Measurements from ENCODE around the gene RNFT1.
"Not testable (repeated sequence)": the region's sequence is repeated elsewhere in the genome, so short reads cannot be mapped to it uniquely, and the experiment has no call there.

RNFT1 gene, protein sequence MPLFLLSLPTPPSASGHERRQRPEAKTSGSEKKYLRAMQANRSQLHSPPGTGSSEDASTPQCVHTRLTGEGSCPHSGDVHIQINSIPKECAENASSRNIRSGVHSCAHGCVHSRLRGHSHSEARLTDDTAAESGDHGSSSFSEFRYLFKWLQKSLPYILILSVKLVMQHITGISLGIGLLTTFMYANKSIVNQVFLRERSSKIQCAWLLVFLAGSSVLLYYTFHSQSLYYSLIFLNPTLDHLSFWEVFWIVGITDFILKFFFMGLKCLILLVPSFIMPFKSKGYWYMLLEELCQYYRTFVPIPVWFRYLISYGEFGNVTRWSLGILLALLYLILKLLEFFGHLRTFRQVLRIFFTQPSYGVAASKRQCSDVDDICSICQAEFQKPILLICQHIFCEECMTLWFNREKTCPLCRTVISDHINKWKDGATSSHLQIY

DNA sequence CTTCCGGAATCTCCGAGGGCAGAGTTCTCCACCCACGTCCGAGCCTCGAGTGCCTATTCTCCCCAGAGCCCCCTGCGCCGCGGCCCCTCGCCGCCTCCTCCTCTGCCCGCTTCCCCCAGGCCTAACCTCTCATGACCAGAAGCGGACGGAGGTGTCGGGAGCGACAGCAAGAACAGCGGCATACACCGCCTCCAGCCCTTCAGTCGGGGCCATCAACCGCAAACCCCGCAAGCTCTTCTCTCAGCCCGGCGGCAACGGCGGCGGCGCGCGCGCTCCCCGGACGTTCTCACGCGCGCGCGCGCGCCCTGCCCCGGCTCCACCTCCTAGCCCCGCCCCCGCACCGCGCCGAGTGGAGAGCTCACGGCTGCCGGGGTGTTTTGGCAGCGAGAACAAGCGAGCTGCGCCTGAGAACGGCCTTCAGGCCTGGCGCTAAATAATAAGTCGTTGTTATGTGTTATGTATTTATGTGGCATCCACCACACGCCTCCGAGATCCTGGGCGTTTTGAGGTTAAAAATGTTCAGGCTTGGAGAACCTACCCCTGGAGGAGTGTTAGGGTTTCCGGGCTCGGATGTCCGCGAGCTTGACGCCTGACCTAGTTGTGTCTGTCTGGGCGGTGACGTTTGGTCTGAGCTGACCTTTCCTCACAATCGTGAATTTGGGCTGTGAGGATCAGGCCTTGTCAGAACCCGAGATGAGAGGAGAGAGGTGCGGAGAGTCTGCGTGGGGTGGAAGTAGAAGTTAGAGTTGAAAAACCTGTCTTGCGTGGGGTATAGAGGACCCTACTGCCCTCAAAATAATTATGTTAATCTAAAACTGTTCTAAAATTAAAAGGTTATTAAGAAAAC lies at the start of gene RNFT1:
TSS of gene RNFT1 (minus strand) at position 259 of the 847 bp plus-strand sequence. CDS start at position 182, 77 bp downstream.
- DNase-seq (ENCODE audit: low spot score): peak; percentile 95

DNA sequence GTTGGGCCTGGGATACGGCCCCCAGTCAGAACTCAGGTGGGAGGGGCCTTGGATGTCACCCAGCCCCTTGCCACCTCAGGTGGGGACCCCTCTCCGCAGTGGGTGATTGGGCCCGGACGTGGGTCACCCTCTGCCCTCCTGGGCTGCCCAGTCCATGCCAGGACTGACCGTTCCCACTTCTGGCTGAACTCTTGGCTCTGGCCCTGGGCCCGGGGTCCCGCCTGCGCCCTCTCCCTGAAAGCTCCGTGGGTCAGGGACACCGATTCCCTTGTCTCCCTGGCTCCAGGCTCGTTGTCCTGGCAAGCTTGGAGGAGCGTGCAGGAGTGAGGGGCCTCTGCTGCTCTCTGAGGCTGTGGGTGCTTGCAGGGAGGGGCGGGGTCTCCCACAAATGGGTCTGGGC lies 44.8 kb upstream of the RNFT1 start:
- DNase-seq (ENCODE audit: low spot score): not testable (repeated sequence)

- not testable (repeated sequence) for DNase-seq (ENCODE audit: low spot score)
These were observed 43.8 kb upstream of the RNFT1 start for GRCh38 chr17:60008377-60008776.

GRCh38 chr17:60006160-60006559 lies 41.6 kb upstream of the RNFT1 start:
- DNase-seq (ENCODE audit: low spot score): no peak

GRCh38 chr17:60004561-60004960 lies 40.0 kb upstream of the RNFT1 start:
- DNase-seq (ENCODE audit: low spot score): not testable (repeated sequence)

DNA sequence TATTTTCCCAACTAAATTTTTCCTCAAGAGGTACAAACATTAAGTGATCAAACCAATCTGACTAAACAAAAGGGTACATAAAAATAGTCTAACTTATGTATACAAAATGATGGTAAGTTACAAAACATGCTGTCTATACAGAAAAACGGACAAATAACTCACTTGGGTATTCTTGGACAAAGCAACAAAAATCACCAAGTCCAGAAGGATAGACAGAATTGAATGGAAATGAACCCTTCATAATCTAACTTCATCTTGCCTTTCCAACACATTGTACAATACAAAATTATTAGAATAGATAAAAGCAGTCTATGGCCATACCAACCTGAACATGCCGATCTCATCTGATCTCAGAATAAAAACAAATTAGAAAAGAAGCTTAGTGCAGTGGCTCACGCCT lies 37.9 kb upstream of the RNFT1 start:
- not testable (repeated sequence) for DNase-seq (ENCODE audit: low spot score)

DNA sequence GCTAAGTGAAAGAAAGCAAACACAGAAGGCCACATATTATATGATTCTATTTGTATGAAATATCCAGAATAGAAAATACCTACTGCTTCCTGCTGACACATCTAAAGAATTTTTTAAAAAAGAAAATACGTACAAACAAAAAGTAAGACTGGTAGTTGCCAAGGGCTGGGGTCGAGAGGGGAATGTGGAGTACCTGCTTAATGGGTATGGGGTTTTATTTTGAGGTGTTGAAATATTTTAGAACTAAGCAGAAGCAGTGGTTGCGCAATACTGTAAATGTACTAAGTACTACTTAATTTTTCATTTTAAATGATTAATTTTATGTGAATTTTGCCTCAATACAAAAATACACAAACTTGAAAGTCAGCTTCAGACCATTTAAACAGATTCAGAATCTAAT lies 32.1 kb upstream of the RNFT1 start:
- not testable (repeated sequence) for DNase-seq (ENCODE audit: low spot score)

- DNase-seq (ENCODE audit: low spot score): not testable (repeated sequence)
These were observed 10.6 kb upstream of the RNFT1 start for GRCh38 chr17:59975166-59975565.

DNA sequence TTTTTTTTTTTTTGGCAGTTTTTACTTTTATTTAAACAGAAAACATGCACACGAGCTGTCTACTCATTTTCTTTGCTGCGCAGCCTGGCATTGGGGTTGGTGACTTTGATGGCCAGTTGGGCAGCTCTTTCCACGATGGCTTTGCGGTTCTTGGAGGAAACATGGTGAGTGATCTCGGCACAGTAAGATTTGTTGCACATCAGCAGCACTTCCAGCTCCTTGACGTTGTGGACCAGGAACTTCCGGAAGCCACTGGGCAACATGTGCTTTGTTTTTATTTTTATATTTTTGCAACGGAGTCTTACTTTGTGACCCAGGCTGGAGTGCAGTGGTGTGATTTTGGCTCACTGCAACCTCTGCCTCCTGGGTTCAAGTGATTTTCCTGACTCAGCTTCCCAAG lies 8.9 kb upstream of the RNFT1 start:
- DNase-seq (ENCODE audit: low spot score): not testable (repeated sequence)

- DNase-seq (ENCODE audit: low spot score): no peak
These were observed 8.2 kb upstream of the RNFT1 start for GRCh38 chr17:59972778-59973177.

- not testable (repeated sequence) for DNase-seq (ENCODE audit: low spot score)
These were observed 7.2 kb upstream of the RNFT1 start for GRCh38 chr17:59971771-59972170.

GRCh38 chr17:59963738-59964481 lies 630 bp downstream of the RNFT1 start:
- DNase-seq (ENCODE audit: low spot score): peak; percentile 69

GRCh38 chr17:59962739-59963318 lies 1.7 kb downstream of the RNFT1 start:
- no peak for DNase-seq (ENCODE audit: low spot score)

GRCh38 chr17:59959574-59959973 lies 5.0 kb downstream of the RNFT1 start:
- DNase-seq (ENCODE audit: low spot score): not testable (repeated sequence)

- no peak for DNase-seq (ENCODE audit: low spot score)
These were observed 9.7 kb downstream of the RNFT1 start for GRCh38 chr17:59954856-59955255.

GRCh38 chr17:59950049-59950448 lies 14.5 kb downstream of the RNFT1 start:
- DNase-seq (ENCODE audit: low spot score): no peak

- not testable (repeated sequence) for DNase-seq (ENCODE audit: low spot score)
These were observed 17.2 kb downstream of the RNFT1 start for GRCh38 chr17:59947310-59947709.

- not testable (repeated sequence) for DNase-seq (ENCODE audit: low spot score)
These were observed 18.1 kb downstream of the RNFT1 start for GRCh38 chr17:59946433-59946832.

DNA sequence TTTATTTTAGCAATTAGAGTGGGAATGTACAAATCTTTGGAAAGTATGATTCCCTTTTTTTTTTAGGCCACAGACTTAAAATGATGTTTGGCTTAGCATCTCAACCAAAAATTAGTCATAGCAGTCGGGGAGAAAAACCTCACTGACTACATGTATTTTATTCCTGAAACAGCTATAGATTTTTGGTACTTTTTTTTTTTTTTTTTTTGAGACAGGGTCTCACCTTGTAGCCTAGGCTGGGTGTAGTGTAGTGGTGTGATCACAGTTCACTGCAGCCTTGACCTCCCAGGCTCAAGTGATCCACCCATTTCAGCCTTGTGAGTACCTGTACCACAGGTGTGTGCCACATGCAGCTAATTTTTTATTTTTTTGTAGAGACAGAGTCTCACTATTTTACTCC lies 23.4 kb downstream of the RNFT1 start:
- DNase-seq (ENCODE audit: low spot score): no peak

DNA sequence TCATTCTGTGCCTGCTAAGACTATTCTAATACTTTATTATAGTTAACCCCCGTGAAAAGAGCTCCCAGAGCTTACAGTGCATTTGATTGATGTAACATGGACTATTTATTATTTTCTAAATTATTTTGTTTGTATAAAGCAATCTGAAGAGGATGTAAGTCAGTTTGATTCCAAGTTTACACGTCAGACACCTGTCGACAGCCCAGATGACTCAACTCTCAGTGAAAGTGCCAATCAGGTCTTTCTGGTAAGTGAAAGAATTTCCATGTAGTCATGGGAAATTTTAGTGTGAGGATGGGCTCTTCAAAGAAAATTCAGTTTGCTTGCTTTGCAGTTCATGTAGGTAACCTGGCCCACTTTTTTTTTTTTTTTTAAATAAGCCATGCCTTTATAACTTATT lies 23.8 kb downstream of the RNFT1 start:
- not testable (repeated sequence) for DNase-seq (ENCODE audit: low spot score)

GRCh38 chr17:59933317-59933716 lies 31.2 kb downstream of the RNFT1 start:
- DNase-seq (ENCODE audit: low spot score): not testable (repeated sequence)

DNA sequence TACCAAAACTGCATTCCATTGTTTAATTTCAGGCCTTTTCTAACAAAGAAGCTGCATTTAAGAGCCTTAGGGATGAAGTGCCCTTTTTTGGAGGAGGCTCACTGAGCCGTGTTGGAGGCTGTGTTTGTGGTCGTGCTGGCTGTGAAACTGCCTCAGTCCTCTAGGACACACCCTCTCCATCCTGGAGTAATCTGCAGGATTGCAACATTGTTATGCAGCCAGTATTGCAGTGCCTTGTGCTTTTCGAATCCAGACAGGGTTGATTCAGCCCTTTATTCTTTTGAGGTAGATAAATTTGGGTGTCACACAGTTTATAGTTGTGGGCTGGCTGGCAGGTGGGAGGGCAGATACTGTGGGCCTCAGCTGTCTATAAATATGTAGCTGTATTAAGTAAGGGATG lies 33.8 kb downstream of the RNFT1 start:
- DNase-seq (ENCODE audit: low spot score): not testable (repeated sequence)

All from AG08396 (cell line).